Measurements from ENCODE around the gene LRRTM2.
"Not testable (repeated sequence)": the region's sequence is repeated elsewhere in the genome, so short reads cannot be mapped to it uniquely, and the experiment has no call there.

Gene LRRTM2

GRCh38 chr5:138874771-138875551 is at the start of gene LRRTM2:
Gene LRRTM2 (minus strand): TSS chr5:138875335. CDS start chr5:138874911, 424 bp downstream.
- peak; percentile 25 to 93 (median 76) for DNase-seq

DNA sequence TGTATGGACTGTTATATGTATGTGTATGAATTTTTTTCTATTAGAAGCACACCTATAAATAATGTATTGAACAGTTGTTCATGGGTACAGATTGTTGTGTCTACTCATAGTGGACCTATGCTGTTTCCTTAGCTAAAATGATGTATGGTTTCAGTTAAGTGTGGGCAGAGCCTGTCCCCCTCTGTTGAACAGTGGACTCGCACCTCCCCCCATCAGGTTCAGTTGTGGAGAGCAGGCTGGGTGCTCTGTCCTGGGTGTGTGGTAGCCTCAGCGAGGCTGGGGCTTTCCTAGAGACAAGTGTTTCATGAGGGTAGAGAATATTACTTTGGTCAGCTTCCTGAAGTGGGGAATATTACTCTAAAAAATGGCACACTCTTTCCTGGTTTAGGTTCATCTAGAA is 47.4 kb upstream of the LRRTM2 start:
- peak in 1 of 42 donors; percentile 16 for DNase-seq
- intact Hi-C loops (cut with DNase I) = loop anchor here (10.0 kb wide), 1 partner anchor 48 kb away; the partner anchor contains the start of gene LRRTM2

More at GRCh38 chr5:138874771-138875551, at the start of gene LRRTM2:
- intact Hi-C loops (cut with DNase I) = loop anchor here (10.0 kb wide), 3 partner anchors 50 to 390 kb away; no protein-coding TSS in a partner anchor

GRCh38 chr5:138921362-138921761 is 46.2 kb upstream of the LRRTM2 start:
- not testable (repeated sequence) for DNase-seq
- intact Hi-C loops (cut with DNase I) = loop anchor here (10.0 kb wide), 1 partner anchor 47 kb away; the partner anchor contains the start of gene LRRTM2

GRCh38 chr5:138920181-138920580 is 45.0 kb upstream of the LRRTM2 start:
- DNase-seq = no peak
- intact Hi-C loops (cut with DNase I) = loop anchor here (10.0 kb wide), 1 partner anchor 45 kb away; the partner anchor contains the start of gene LRRTM2

GRCh38 chr5:138918686-138919085 is 43.6 kb upstream of the LRRTM2 start:
- intact Hi-C loops (cut with DNase I) = no loop called here
- no peak for DNase-seq

GRCh38 chr5:138914338-138914737 is 39.2 kb upstream of the LRRTM2 start:
- intact Hi-C loops (cut with DNase I) = no loop called here
- no peak for DNase-seq

DNA sequence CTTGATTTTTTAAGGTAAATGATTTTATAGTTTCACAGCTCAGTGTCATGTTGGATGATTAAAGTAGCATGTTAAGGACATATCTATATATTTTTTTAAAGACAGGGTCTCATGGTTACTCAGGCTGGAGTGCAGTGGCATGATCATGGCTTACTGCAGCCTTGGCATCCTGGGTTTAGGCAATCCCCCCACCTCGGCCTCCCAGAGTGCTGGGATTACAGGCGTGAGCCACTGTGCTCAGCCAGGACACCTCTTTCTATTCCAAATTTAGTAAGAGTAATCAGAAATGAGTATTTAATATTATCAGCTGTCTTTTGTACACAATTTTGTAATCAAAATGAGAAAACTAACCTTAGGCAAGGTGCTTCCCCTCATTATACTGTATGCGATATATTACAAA is 38.6 kb upstream of the LRRTM2 start:
- DNase-seq = no peak
- intact Hi-C loops (cut with DNase I) = no loop called here

DNA sequence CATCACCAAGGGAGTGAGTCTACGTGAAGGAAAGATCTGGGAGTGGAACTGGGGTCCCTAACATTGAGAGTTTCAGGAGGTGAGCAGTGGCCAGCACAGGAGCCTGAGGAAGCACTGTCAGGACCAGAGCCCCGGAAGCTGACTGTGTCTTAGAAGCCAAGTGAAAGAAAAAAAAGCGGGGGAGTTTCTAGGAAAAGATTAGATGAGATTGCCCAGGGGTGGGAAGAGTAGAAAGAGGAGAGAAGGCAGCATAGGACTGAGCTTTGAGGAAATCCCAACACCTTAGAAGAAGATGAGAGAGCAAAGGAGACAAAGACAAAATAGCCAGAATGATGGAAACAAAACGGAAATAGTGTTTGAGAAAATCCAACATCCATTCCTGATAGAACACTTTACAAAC is 37.0 kb upstream of the LRRTM2 start:
- intact Hi-C loops (cut with DNase I) = no loop called here
- DNase-seq = no peak

DNA sequence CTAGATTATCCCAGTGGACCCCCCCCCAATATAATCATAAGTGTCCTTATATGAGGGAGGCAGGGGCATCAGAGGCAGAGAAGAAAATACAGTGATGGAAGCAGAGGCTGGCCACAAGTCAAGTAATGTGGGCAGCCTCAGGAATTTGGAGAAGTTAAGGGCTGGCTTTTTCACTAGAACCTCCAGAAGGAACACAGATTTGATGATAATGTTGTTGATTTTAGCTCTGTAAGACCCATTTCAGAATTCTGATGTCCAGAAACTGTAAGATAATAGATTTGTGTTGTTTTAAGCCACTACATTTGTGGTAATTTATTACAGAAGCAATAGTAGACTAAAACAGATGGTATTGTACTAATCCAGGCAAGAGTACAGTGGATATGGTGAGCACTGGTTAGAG is 36.3 kb upstream of the LRRTM2 start:
- no peak for DNase-seq
- intact Hi-C loops (cut with DNase I) = no loop called here

GRCh38 chr5:138910546-138911185 is 35.5 kb upstream of the LRRTM2 start:
- intact Hi-C loops (cut with DNase I) = no loop called here
- DNase-seq = no peak

- DNase-seq = no peak
- intact Hi-C loops (cut with DNase I) = no loop called here
Measured at GRCh38 chr5:138909734-138910133, 34.6 kb upstream of the LRRTM2 start.

DNA sequence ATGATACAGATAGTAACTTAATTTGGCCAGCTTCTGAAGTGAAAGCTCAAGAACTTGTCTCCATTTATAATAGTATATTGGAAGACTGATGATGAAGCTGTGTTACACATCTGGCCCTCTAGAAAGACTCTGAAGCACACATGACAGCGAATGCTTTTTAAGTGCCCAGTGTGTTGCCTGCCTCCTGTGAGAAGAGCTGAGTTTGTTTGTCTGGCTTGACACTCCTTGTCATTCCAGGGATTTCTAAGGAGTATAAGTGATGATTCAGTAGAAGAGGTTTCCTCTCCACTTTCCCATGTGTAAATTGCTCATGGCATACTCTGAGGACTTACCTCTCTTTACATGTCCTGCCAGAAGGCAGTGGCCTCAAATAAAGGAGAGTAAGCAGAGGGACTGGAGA is 30.4 kb upstream of the LRRTM2 start:
- intact Hi-C loops (cut with DNase I) = no loop called here
- no peak for DNase-seq

DNA sequence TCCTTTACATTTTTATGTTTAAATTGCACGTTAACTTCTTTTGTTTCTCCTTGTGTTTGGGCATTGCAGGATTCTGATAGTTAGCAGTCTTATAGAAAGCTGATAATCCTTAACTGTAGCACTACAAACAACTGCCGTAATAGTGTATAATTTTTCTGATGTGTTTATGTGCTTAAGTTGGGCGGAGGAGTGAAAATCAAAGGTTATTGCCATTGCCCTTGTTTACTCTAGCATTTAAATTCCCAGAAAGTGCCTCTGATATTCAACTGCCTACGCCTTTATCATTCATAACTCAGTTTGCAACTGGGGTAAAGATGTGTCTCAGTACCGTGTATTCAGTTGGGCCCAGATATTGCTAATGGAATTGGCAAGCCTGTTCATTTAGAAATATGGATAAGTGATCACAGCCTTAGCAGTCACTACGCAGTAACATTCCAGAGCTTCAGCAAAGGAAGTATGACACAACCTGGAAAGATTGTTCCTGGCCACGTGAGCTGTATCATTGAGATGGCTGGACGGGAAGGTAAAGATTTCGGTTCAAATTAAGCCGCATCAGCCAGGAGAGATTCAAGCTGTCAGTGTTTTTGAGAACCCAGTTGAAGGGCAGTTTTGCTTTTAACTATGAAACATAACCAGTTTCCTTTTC is 28.1 kb upstream of the LRRTM2 start:
- intact Hi-C loops (cut with DNase I) = no loop called here
- no peak for DNase-seq

- DNase-seq = peak in 11 of 42 donors; percentile 11 to 54 (median 19)
- intact Hi-C loops (cut with DNase I) = no loop called here
Measured at GRCh38 chr5:138901716-138902115, 26.6 kb upstream of the LRRTM2 start.

DNA sequence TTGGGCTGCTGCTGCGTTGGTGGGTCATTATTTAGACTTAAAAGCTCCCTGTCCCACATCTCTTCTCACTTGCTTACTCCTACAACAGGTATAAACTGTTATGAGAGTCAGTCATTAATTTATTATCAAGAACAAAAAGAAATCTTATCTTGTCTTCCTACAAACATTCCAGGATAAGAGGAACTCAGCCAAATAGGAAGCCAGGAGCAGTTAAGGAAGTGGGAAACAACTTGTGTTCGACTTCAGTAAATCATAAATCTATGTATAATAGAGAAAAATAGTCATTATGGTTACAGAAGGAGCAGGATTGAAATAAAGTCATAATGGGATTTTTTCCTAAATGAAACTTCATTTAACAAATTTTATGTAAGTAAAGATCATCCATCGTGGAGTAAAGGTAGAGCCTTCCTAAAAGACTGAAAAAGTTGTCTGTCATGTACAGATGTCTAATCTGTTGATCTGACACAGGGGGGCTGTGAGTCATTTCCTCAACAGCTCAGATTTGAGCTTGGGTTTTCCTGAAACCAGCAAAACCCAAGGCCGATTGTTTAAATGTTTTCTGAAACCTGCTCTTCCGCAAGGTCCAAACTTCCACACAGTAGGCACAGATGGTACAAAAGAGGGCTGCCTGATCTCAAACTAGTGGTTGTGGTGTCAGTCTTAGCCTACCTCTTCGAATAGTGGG is 25.3 kb upstream of the LRRTM2 start:
- no peak for DNase-seq
- intact Hi-C loops (cut with DNase I) = no loop called here

DNA sequence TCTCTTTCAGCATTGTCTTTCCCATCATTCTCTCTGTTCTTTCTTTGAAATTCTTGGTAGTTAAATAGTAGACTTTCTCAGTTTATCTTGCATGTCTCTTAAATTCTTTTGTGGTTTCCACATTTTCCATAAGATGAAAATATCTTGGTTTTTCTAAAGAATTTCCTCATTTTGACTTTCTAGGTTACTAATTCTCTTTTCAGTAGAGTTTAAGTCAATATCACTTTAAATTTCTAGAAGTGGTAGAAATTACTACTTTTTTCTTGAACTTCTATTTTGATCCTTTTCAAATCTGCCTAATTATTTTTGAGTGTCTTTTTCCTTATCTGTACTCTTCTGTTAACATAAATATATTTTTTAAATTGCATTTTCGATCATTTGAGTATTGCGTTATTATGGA is 23.6 kb upstream of the LRRTM2 start:
- DNase-seq = no peak
- intact Hi-C loops (cut with DNase I) = no loop called here

- intact Hi-C loops (cut with DNase I) = no loop called here
- no peak for DNase-seq
Measured at GRCh38 chr5:138898299-138898698, 23.2 kb upstream of the LRRTM2 start.

DNA sequence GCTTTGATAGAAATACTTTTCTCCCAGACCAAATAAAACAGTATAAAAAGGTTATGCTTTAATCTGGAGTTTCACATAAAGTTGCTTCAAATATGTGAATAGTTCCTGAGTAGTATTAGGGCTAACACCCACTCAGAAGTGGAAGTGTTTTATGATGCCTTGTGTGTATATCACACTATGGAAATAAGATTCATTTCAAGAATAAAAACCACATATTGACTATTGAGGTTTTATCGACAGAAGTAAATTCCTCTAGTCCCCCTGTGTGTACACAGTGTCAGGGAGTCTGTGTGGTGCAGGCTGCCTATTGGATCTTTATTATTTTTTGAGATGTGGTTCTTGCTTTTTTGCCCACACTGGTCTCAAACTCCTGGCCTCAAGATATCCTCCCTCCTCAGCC is 20.8 kb upstream of the LRRTM2 start:
- intact Hi-C loops (cut with DNase I) = no loop called here

GRCh38 chr5:138890644-138891043 is 15.5 kb upstream of the LRRTM2 start:
- intact Hi-C loops (cut with DNase I) = no loop called here
- DNase-seq = no peak

More for the DNA sequence above, 20.8 kb upstream of the LRRTM2 start:
- DNase-seq = no peak
